Activated CD4-positive, alpha-beta T cell treated with anti-CD3 and anti-CD28 coated beads, Interleukin-2, amount 50 U/mL, for 48 hours (primary cell): Measurements from ENCODE around the gene TMEM94.
A peak's percentile ranks its signal among the peaks of the same experiment; 100 is the strongest.

Experiments
- DNase-seq, 2 experiments: peaks; one replicate each; pipeline ENCODE4 v3.0.0-alpha.2; 2020

The TMEM94 gene

DNA sequence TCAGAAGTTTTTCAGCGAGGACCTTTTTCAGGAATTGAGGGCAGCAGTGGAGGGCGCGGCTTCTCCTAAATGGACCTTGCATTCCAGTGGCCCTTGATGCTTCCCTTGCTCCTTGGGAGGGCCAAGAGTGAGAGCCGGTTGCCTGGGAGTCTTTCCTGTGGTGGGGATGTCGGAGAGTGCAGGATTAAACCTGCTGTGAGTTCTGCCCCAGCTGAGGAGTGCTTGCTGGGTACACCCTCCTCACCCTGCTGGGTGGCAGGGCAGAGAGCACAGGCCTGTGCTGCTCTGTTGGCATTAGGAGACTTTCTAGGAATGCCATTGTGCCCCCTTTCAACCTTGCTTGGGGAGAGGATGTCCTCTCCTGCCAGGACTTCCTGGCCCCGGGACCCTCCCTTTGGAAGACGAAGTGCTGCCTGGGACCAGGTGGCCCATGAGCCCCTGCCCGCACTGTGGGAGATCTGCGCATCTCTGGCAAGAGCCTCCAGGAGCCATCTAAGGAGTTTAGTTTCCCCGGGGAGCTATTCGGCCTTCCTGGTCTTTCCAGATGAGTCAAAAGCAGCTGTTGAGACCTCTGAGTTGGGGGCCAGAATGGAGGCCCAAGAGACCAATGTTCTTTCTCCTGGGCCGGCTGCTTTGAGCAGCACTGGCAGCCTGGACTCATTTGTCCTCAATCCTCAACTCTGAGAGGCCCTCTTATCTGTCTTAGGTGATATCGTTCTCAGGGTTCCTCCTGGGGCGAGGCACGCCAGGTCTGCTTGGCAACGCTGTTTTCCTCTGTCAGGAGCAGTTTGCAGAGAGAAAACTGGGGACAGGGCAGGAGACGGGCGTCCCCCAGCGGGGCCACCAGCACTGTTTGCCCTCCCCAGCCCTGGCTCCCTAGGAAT lies 74.6 kb downstream of the TMEM94 start:
- DNase-seq = no peak

DNA sequence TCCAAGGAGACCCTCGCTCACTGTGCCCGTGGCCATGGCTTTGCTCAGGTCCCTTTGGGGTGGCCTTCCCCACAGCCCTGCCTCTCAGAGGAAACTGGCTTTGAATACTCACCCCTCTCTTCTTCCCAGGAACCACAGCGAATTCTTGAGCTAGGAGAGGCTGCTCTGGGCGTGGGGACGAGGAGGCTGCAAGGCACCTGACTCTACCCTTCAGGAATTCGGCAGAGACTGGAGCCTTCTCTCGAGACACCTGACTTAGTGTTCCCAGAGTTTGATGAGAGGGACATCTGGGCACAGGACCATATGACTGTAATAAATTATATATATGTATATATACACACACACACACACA lies 75.3 kb downstream of the TMEM94 start:
- no peak for DNase-seq

DNA sequence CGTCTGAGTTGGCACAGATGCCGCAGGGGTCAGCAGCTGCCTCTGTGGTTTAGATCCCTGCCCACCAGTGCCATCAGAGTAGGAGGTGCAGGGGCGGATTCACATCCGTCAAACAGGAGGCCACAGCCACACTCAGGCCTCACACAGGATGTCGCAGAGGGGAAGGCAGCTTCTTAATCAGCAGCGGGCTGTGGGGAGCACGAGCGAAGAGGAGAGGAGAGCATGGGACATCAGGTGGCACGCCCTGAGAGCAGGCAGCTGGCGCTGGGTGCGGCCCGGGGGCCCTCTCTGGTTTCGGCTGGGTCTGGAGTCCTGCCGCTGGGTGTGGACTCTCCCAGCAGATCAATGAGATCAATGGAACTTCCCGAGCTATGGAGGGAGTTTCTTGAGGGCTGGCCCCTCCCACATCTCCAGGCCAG lies 78.7 kb downstream of the TMEM94 start:
- peak; percentile 66 to 73 for DNase-seq

DNA sequence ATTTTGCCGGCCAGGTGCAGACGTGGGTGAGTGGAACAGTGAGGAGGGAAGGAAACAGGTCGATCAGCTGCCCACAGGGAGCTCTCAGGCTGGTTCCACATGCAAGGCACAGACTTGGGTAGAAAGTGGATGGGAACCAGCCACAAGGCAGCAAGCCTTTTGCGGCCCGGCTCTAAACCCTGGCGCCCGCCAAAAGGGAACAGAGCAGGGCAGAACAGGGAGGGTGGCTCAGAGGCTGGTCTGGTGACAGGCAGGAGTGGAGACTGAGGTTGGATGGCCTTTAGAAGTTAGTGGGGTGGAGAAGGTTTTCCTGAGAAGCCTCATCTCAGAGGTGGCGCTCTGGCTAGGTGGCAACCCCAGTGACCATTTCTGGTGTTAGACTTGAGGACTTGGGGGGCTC lies 79.4 kb downstream of the TMEM94 start:
- DNase-seq = no peak

DNA sequence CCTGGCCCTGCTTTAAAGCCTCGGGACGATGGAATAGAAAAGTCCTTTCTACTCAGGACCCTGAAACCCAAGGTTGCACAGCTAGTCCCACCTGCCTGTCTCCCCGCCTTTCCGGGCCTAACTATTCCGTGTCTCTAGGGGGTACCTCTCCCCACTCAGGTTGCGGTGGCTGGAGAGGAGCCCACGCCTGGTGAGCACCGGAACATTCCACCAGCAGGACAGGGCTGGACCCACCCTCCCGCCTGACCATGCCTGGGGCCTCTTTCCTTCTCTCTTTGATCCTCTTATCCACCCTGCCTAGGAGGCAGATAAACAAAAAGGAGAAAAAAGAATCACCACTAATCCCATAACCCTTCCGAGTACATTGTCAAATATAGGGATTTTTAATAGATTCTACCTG lies 79.9 kb downstream of the TMEM94 start:
- DNase-seq = no peak

DNA sequence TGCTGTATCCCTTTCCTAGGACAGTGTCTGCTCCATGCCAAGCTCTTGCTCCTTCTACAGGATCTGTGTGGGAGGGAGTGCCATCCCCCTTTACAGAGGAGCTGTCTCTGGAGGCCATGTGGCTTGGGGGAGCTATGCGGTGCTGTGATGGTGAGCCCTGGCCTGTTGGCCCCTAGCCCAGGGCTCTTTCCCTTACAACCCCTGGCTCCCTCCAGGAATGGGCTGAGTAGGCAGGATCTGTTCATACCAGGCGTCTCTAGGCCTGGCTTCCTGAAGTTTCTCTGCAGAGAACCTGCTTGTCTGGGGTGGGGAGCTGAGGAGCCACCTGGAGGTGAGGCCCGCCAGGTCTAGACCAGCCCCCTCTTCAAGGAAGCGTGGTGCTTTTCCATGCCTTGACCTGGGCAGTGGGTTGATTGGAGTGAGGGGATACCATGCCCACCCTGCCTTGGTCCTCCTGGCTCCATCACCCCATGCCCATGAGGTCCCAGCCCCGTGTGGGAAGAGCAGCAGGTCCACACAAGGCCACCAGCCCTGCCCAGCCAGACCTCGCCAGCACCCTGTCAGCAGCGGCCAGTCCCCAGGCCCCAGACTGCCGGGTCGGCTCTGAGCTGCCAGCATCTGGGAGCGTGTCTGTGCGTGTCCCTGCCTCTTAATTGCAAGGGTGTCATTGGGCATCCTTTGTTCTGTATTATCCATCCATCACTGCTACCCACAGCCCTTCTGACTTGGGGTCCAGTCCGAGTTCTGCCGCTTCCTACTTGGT lies 83.7 kb downstream of the TMEM94 start:
- DNase-seq = no peak

DNA sequence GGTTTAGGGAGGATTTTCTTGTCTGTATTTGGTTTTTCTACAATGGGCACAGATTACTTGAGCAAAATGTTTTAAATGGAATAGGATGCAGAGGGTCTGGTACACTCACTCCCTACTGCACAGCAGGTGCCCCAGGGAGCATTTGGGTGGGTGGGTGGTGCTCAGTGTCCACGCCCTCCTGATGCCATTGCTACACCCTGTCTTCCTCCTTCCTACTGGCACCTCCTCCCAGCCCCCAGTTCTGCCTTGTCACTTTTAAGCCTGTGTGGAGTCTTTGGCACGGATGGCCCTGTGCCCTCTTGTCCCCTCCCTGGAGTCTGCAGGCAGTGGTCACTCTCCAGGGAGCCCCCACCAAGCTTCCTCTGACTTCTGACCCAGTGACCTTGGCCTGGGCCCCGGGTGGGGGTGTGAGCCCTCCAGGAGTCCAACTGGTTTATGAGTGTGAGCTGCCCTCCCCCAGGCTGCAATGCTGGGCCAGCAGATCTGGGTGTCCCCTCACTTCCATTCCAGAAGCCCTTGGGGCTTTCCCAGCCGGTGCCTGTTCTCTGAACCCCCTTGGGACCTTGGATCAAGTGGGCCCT lies 84.6 kb downstream of the TMEM94 start:
- DNase-seq = no peak

DNA sequence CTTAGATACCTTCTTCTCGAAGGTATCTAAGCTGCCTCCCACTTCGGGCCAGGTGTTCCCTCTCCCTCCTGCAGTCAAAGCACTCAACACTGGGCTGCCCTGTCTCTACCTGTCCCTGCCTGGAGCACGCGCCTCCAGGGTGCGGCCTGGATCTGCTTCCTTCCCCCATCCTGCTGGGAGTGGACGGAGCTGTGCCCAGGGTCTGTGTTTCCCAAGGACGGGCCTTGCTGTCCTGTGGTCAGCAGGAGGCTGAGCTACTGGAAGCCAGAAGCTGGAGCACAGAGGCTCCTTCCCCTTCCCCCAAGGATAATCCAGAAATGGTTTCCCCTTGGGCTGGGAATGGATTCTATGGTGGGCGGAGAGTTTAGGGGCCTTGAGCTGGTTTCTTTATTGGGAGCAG lies 85.8 kb downstream of the TMEM94 start:
- no peak for DNase-seq

DNA sequence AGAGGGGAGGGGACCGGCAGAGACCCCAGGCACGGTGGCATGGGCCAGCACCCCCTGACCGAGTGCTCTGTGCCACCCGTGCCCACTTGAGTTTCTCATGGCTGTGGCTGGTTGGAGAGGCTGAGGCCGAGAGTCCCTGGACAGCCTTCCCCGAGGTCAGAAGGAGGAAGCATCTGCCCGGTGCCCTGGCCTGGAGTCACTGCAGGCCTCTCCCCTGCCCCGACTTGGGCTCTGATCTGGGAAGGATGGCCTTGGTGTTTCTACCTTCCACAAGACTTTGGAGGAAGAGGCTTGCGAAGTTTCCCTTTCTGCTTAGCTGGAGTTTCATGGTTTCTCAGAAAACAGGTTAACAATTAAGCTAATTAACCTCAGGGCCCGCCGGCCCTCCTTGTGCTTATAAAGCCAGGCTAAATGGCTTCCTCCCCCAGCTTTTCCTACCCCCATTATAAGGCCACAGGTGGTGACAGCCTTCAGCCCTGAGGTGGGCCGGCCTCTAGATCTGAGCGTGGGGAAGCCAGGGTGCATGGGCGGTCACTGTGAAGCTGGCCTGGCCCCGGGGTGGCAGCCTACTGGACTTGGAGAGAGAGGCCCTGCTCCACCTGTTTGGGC lies 86.4 kb downstream of the TMEM94 start:
- no peak for DNase-seq

DNA sequence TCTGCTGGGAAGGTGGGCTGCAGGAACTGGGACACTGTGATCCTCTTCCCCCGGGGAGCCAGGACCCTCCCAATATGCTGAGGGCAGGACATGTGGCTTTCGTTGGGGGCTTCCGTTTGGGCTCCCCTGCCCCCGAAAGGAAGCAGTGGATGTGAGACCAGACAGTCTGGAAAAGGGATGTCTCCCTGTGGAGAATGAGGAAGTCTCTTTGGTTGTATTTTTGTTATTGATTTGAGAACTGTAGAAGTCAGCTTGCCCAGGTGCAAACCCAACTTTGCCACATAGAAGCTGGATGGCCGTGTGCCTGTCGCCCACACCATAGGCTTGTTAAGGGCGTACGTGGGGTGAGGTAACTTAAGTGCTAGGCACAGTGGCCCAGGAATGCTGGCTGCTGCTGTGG lies 87.8 kb downstream of the TMEM94 start:
- DNase-seq = no peak

DNA sequence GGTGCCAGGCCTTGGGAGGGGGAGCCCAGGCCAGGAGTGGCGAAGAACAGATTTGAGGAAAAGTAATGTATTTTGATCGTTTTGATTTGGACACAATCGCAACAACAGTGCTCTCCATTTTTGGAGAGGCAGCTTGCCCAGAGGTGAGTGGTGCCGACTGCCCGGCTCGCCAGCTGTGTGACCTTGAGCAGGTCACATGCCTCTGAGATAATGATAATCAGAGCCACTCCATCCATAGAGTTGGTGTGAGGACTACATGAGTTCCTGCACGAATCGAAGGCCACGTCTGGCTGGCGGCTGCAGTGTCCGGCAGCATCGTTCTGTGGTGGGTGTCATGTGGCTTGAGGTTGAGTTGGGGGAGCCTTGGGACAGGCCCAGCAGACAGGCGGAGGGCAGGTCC lies 89.7 kb downstream of the TMEM94 start:
- no peak for DNase-seq

DNA sequence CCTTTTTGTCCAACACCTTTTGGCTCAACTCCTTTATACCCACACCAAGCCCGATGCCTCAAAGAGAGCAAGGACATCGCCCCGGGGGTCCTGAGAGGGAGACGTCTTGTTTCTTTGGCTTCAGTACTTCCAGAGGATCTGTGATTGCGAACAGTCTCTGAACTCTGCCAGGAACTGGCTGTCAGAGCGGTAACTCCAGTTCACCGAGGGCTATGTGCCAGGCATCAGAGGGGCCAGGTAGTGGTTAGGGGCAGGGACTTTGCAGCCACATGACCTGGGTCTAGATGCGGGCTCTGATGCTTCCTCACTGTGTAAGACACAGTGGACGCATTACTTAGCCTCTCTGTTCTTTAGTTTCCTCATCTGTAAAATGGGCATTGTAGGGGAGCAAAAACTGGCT lies 90.7 kb downstream of the TMEM94 start:
- DNase-seq = no peak

DNA sequence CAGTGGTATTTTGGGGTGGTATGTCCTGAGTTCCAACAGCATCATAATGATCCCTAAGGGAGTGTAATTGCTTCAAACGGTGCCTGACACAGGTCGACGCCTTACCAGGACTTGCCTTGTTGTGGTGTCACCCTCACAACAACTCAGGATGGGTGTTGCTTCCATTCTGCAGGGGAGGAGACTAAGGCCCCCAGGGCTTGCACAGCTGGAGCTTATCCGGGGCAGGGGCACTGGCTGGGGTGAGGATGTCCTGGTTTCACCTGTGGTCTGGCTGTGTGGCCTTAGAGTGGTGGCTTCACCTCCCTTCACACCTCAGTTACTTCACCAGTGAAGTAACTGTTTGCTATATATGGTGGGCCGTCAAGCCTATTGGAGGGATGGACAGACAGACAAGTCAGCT lies 92.4 kb downstream of the TMEM94 start:
- DNase-seq = no peak
